T47D (cell line): ENCODE measurements around the gene MACF1.
"Not testable (repeated sequence)": the region's sequence is repeated elsewhere in the genome, so short reads cannot be mapped to it uniquely, and the experiment has no call there.

Experiments
- DNase-seq, 2 experiments: peaks; one replicate each; pipeline versions ENCODE4 v3.0.0 to v3.0.0-alpha.2; 2011 to 2012; ENCODE audit warnings: low read depth in 1 of 2, low spot score in 1 of 2
- JUND ChIP-seq: IDR thresholded peaks from 2 replicates; pipeline ENCODE4 v1.6.1; 2012; ENCODE audit warnings: low read depth
- in situ Hi-C: cut with HindIII; loops from 2 replicates; pipeline ENCODE4 v1.10.0; 2016; ENCODE audit warnings: low sequenced_read_pairs, low pct_unique_long_range_greater_than_20kb

The MACF1 gene

GRCh38 chr1:39458991-39459390 is 254.5 kb downstream of the MACF1 start:
- TF ChIP-seq JUND: no peak
- in situ Hi-C loops: no loop called here
- no peak for DNase-seq

GRCh38 chr1:39462074-39462473 is 257.6 kb downstream of the MACF1 start:
- no peak for TF ChIP-seq JUND
- in situ Hi-C loops: no loop called here
- DNase-seq: no peak

DNA sequence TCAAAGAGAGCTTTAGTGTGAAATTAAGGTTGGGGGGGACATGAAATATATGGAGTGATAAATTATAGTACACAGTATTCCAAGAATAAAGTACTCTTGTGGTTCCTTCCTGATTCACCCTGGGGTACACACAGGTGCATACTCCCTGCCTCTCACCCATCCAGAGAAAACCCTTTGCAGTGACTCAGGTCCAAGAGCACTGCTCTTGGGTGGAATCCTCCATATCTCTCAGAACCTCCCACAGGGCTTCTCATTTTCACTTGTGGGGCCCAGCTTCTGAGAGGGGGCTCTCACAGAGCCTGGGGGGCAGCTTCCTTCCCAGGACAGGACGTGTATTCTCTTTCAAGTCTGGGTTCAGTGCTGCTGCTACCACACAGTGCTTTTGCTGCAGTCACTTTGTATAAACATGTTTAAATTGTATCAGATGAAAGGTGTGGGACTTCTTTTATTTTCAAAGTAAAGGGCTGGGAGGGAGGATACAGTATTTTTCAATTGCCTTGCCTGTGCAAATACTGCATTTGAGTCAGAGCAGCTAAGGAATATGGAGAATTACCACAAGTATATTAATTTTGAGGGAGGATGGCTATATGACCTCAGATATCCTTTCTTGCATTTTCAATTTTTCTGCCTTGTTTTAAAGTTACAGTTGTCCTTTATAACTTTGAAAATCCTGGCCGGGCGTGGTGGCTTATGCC is 262.1 kb downstream of the MACF1 start:
- no peak for TF ChIP-seq JUND
- DNase-seq: no peak
- in situ Hi-C loops: no loop called here

DNA sequence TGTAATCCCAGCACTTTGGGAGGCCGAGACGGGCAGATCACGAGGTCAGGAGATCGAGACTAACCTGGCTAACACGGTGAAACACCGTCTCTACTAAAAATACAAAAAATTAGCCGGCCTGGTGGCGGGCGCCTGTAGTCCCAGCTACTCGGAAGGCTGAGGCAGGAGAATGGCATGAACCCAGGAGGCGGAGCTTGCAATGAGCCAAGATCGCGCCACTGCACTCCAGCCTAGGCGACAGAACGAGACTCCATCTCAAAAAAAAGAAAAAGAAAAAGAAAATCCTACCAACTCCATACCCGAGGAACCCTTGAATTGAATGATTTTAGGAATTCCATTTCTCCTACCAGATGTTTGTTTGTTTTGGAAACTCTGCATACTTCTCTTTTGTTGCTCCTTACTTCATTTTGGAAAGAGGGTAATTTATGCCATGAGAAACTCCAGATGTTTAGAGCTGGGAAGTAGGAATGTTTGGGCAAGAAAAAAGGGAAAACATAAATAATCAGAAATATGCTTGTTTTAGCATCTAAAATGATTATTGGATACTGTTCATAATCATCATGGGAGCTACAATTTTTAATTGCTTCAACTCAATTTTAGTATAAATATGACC is 262.7 kb downstream of the MACF1 start:
- in situ Hi-C loops, DNase-seq: not testable (repeated sequence)

- TF ChIP-seq JUND: no peak
- DNase-seq: no peak
- in situ Hi-C loops: no loop called here
Measured at GRCh38 chr1:39469150-39469549, 264.7 kb downstream of the MACF1 start.

DNA sequence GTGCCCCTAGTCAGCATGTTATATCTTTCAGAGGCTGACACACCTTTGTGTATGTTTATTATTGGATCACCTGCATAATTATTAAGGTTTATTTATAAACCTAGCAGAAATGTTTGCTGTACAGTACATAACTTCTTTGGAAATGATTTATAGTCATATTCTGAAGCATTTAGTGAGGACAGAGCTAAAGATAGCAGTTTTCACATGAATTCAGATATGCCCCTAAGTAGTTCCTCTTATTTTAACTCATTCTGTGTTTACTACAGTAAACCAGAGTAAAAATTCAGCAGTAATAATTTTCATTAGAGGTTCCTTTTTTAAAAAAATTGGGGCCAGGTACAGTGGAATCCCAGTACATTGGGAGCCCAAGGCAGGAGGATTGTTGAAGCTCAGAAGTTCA is 265.5 kb downstream of the MACF1 start:
- no peak for DNase-seq
- no peak for TF ChIP-seq JUND
- in situ Hi-C loops: no loop called here

GRCh38 chr1:39472826-39473225 is 268.3 kb downstream of the MACF1 start:
- TF ChIP-seq JUND: no peak
- in situ Hi-C loops: no loop called here
- no peak for DNase-seq

- DNase-seq: no peak
- in situ Hi-C loops: no loop called here
- no peak for TF ChIP-seq JUND
Measured at GRCh38 chr1:39473324-39473723, 268.8 kb downstream of the MACF1 start.

GRCh38 chr1:39474810-39475209 is 270.3 kb downstream of the MACF1 start:
- in situ Hi-C loops: no loop called here
- TF ChIP-seq JUND: no peak
- DNase-seq: no peak

- DNase-seq, in situ Hi-C loops: not testable (repeated sequence)
Measured at GRCh38 chr1:39475551-39475950, 271.1 kb downstream of the MACF1 start.

GRCh38 chr1:39478126-39478915 is 273.8 kb downstream of the MACF1 start:
- in situ Hi-C loops: no loop called here
- DNase-seq: no peak
- no peak for TF ChIP-seq JUND

- TF ChIP-seq JUND: no peak
- in situ Hi-C loops: no loop called here
- no peak for DNase-seq
Measured at GRCh38 chr1:39481289-39481688, 276.8 kb downstream of the MACF1 start.

DNA sequence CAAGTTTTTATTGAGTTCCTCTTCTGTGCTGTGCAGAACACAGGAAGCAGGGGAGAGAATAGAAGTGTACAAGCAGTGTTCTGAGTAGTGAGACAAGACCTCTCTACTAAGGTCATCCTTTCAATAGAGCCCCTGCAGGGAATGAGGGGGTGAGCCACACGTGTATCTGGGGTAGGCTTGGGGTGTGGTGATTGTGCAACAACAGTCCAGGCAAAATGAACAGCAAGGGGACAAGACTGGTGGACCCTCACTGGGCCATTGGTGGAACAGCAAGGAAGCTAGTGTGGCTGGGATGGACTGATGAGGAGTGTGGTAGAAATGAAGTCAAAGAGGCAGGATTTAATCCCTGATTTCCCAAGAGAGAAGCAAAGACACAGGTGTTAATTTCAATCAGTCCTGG is 278.8 kb downstream of the MACF1 start:
- in situ Hi-C loops: no loop called here
- TF ChIP-seq JUND: no peak

More for the DNA sequence above, 278.8 kb downstream of the MACF1 start:
- no peak for DNase-seq
